SK-MEL-5 (cell line): ENCODE data around the gene DAAM1. TPM values are rescaled to one million over a fixed set of nuclear protein-coding genes. Genes with fewer than 3 reads are reported as not detected.
A peak's percentile ranks its signal among the peaks of the same experiment; 100 is the strongest.

Source experiments
- DNase-seq: peaks from one replicate; pipeline ENCODE4 v3.0.0-alpha.2; 2016; ENCODE audit warnings: low read depth, low spot score
- in situ Hi-C: cut with HindIII; loops from 2 replicates; pipeline ENCODE4 v1.10.0; 2016; ENCODE audit warnings: low sequenced_read_pairs, high pct_unique_total_duplicates, low pct_unique_long_range_greater_than_20kb
- total RNA-seq: library from RNA; depleted of rRNA; stranded (reverse); fragments of >200 nt; shearing (Covaris generic); gene quantifications from 2 replicates; pipeline ENCODE4 v1.2.3, GENCODE V29; 2014

Gene DAAM1
- total RNA-seq, 1 experiment from 2014 or later: 23.5 TPM

DNA sequence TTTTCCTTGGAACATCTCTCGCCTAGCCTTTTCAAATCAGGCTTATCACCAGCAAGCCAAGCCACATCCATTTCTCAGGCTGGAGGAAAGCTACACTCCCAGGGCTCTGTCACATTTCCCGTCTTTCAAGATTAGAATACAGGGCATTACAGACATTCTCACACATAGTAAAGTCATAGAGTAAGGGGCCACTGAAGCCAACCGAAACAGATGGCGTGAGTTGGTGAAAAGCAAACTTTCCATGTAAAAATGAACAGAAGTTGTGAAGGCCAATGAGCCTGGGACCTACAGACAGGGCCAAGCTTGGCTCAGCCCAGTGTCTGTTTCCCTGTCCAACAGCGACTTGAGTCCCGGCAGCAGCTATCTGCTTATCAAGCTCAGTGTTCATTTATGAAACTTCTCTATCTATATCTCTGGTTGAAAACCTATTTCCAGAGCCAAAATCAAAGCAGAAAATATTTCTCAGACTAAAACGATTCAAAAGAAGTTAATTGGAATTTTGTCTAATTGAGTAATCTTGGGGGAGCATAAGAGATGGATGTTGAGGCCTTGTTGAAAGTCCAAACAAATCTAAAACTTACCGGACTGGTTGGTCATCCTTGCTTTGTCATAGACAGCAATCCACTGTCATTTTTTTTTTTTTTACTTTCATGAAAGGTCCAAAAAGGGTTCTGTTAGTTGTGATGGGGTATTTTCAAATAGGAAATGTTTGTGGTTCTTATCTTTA lies 105.6 kb downstream of the DAAM1 start:
- in situ Hi-C loops: no loop called here

GRCh38 chr14:59294662-59294992 lies 106.2 kb downstream of the DAAM1 start:
- no peak for DNase-seq
- in situ Hi-C loops: no loop called here

More for the DNA sequence above, 105.6 kb downstream of the DAAM1 start:
- DNase-seq: no peak

GRCh38 chr14:59295951-59296350 lies 107.5 kb downstream of the DAAM1 start:
- DNase-seq: no peak
- in situ Hi-C loops: no loop called here

- no peak for DNase-seq
- in situ Hi-C loops: no loop called here
Measured at GRCh38 chr14:59296508-59296907, 108.0 kb downstream of the DAAM1 start.

- in situ Hi-C loops: no loop called here
Measured at GRCh38 chr14:59297071-59297776, 108.8 kb downstream of the DAAM1 start.

DNA sequence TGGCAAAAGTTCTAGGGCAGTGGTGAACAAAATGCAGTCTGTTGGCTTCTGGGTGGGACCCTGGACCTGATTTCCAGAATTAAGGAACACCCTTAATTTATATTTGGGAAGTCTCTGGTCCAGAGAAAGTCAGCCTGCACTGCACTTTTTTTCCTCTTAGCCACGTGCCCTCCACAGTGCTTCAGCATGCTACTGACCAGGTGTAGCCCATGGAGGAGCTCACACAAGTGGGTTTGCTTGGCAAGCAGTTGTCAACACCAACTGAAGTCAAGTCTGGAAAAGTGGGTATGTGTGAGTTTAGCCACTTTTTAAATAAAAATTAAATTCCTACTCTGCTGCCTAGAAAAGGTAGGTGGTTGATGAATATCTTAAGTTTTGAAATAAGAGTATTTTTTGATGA lies 111.3 kb downstream of the DAAM1 start:
- in situ Hi-C loops: no loop called here

More at GRCh38 chr14:59297071-59297776, 108.8 kb downstream of the DAAM1 start:
- no peak for DNase-seq

DNA sequence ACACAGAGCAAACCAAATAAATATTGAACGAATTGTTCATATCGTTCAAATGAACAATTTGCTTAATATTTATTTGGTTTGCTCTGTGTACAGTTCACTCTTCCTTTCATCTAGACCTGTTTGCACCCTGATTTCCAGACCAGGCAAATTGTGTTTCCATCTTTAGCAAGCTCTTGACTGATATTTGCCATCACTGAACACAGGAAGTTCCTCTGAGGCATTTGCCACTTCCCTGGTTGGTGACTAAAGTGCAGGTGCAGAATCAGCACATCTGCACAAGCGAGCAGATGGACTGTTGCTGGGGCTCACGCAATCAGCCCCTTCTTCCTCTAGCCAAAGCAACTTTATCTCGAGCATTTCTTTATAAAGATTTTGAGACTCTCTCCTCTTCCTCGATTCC lies 112.9 kb downstream of the DAAM1 start:
- no peak for DNase-seq
- in situ Hi-C loops: no loop called here

More for the DNA sequence above, 111.3 kb downstream of the DAAM1 start:
- no peak for DNase-seq

DNA sequence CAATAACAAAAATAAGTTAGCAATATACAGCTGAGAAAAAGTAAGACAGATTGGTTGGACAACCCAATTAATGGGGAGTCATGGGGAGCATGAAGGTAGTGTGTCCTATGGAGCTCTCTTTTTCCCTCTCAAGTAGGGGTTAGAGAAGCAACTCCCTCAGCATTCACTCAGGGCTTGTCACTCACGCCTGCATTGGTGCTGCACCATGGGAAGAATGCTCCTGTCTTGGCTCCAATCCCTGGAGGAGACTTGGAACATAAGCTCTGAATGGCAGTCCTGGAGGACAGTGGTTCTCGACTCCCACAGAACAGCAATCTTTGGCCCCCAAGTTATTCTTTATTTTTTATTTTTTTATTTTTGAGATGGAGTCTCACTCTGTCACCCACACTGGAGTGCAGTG lies 113.8 kb downstream of the DAAM1 start:
- in situ Hi-C loops: no loop called here
- DNase-seq: no peak

GRCh38 chr14:59303216-59303615 lies 114.7 kb downstream of the DAAM1 start:
- peak; percentile 35 for DNase-seq
- in situ Hi-C loops: no loop called here

GRCh38 chr14:59305231-59305630 lies 116.8 kb downstream of the DAAM1 start:
- no peak for DNase-seq
- in situ Hi-C loops: no loop called here

DNA sequence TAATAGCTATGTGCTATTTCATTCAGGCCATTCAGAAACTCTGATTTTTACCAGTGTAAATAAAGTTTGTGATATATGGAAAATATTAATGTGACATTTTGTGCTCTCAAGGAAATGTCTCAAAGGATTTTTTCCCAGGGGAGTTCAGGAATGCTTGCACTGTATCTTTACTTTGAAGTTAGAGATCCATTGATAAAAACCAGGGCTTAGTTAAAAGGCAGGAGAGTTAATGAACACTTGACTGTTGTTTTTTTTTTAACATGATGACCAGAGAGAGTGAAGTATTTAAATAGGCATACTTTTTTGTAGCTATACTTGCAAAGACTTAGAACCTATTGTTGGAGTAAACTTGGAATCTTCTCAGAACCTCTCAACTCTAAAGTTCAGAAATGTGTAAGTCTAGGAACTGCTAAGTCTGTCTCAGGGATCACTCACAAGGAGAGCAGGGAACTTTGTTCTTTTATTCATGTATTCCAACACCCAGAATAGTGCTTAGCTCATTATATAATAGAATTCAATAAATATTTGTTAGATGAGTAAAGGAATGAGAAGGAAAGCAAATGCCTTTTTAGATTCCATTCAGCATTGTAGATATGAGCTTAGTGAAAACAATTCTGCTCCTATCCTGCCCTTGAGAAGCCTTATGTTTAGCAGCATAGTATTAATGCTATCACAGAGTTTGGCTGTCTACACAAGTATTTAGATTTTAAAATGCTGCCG lies 117.5 kb downstream of the DAAM1 start:
- in situ Hi-C loops: no loop called here
- peak; percentile 12 for DNase-seq

DNA sequence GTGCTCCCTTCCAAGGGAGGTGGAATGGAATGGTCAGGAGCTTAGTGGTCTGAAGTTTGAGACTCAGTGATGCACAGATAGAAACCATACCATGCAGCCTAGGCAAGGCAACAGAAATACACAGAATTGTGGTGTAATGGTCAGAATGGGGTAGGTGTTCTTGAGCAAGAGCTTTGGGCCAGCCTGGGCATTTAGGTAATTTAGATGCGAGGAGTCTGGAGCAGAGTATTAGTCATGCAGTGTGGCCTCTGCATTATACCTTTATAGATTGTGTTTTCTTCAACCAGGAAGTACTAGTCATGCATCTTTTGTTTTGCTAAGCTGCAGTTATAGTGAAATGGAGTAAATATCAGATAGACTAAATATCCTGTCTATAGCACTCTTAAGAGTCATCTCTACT lies 118.3 kb downstream of the DAAM1 start:
- DNase-seq: no peak
- in situ Hi-C loops: no loop called here

DNA sequence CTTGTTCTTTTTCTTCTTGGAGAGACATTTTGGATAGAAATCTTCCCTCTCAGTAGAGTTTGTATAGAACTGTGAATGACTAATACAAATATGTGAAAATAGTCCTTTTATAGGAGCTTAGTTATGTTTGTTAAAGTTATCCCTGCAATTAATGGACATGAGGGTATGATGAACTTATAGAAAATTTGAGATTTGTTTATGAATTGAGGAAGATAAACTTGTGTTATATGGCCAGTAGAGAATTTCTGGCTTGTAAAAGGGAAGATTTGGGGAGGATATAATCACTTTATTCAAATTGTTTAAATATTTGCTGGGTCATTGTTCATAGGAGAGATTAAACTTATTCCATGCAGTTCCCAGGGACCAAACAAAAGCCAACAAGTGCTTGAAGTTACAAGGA lies 119.6 kb downstream of the DAAM1 start:
- in situ Hi-C loops: no loop called here
- no peak for DNase-seq

- in situ Hi-C loops: no loop called here
- no peak for DNase-seq
Measured at GRCh38 chr14:59308673-59309072, 120.2 kb downstream of the DAAM1 start.

GRCh38 chr14:59309291-59309900 lies 120.9 kb downstream of the DAAM1 start:
- no peak for DNase-seq
- in situ Hi-C loops: no loop called here

- in situ Hi-C loops: no loop called here
- DNase-seq: no peak
Measured at GRCh38 chr14:59310633-59311032, 122.2 kb downstream of the DAAM1 start.

DNA sequence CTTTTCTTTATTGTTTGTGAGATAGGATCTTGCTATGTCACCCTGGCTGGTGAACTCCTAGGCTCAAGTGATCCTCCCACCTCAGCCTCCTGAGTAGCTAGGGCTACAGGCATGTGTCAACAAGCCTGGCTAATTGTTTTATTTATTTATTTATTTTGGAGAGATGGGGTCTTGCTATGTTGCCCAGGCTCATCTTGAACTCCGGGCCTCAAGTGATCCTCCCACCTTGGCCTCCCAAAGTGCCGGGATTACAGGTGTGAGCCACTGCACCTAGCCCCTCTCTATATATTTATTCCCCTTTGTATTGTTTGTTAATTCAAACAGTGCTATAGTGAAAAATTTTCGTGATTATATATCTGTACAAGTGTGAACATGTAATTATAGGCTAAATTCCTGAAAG lies 123.3 kb downstream of the DAAM1 start:
- DNase-seq: no peak

GRCh38 chr14:59313144-59313651 lies 124.7 kb downstream of the DAAM1 start:
- in situ Hi-C loops: no loop called here
- peak; percentile 12 for DNase-seq

More for the DNA sequence above, 123.3 kb downstream of the DAAM1 start:
- in situ Hi-C loops: no loop called here
